Neural progenitor cell (in vitro differentiated cells): ENCODE measurements around the gene JMJD8.

Experiments
- CTCF ChIP-seq: fragments of 200-600 bp; sonication (generic); IDR thresholded peaks from 2 replicates; pipeline ENCODE4 v1.5.1; 2017; ENCODE audit warnings: antibody characterized with exemption, mild to moderate bottlenecking
- EZH2 ChIP-seq: fragments of 200-600 bp; sonication (generic); IDR thresholded peaks from 2 replicates; pipeline ENCODE4 v1.6.1; 2017; ENCODE audit warnings: antibody characterized with exemption, mild to moderate bottlenecking, moderate library complexity

DNA sequence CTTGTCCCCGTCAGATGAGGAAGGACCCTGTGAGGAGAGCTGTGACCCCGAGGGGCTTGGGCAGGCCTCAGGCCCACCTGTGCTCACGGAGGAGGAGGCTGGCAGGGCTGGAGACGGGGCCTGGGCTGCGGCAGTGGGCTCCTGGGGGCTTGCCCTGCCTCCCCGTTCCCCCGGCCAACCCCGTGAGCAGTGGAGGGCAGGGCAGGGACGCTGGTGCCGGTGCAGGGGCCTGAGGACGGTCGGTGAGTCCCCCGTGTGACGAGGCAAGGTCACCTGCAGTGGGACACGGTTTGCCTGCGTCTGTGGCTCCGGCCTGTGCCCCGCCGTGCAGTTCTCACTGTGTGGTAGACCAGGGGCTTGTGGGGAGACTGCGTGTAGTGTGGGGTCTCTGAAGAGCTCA is 24.5 kb downstream of the JMJD8 start:
- TF ChIP-seq CTCF (no peak), EZH2 (no peak)
